Esophagus mucosa (tissue), 1 donor: ENCODE measurements around the gene MYLK. TPM values are rescaled to one million over a fixed set of nuclear protein-coding genes. Genes with fewer than 3 reads are reported as not detected.

Source experiments
- ATAC-seq: fragments of 200-7000 bp; cut with Tn5 transposase; one replicate; pipeline ENCODE4 v1.9.1; 2020
- total RNA-seq: library from RNA; stranded (reverse); gene quantifications from one replicate; pipeline ENCODE4 v1.2.4, GENCODE V29; 2023
- donor health status: DM: yes; HTN: yes; CAD: no.

The MYLK gene
- total RNA-seq, 1 donor from 2014 or later, result 16.6 TPM

GRCh38 chr3:123872621-123873020 lies 11.5 kb downstream of the MYLK start:
- no peak for ATAC-seq

GRCh38 chr3:123871946-123872345 lies 12.2 kb downstream of the MYLK start:
- peak; percentile 62 for ATAC-seq

DNA sequence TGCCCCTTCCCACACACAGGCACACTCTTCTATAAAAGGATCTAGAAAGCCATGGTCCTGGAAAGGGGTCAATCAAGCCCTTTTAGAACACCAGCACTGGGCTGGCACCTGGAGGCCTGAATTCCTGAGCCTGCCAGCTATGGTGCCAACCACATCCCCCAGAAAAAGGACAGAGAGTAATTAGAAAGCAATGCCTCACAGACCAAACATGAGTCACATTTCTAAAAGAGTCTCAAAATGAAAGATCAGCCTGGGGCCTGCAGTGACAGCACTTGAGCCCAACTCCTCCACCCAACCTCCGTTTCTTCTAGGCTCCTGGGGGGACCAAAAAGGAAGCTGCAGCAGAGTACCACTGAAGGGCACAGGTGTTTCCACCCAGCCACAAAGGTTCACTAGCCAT lies 14.1 kb downstream of the MYLK start:
- ATAC-seq, result no peak

GRCh38 chr3:123869165-123869564 lies 15.0 kb downstream of the MYLK start:
- no peak for ATAC-seq

- no peak for ATAC-seq
These were observed 19.4 kb downstream of the MYLK start for GRCh38 chr3:123864706-123865105.

- ATAC-seq, result no peak
These were observed 22.0 kb downstream of the MYLK start for GRCh38 chr3:123862152-123862551.

- no peak for ATAC-seq
These were observed 22.9 kb downstream of the MYLK start for GRCh38 chr3:123861081-123861836.

- ATAC-seq, result no peak
These were observed 25.0 kb downstream of the MYLK start for GRCh38 chr3:123859177-123859576.

GRCh38 chr3:123854905-123855304 lies 29.2 kb downstream of the MYLK start:
- no peak for ATAC-seq

DNA sequence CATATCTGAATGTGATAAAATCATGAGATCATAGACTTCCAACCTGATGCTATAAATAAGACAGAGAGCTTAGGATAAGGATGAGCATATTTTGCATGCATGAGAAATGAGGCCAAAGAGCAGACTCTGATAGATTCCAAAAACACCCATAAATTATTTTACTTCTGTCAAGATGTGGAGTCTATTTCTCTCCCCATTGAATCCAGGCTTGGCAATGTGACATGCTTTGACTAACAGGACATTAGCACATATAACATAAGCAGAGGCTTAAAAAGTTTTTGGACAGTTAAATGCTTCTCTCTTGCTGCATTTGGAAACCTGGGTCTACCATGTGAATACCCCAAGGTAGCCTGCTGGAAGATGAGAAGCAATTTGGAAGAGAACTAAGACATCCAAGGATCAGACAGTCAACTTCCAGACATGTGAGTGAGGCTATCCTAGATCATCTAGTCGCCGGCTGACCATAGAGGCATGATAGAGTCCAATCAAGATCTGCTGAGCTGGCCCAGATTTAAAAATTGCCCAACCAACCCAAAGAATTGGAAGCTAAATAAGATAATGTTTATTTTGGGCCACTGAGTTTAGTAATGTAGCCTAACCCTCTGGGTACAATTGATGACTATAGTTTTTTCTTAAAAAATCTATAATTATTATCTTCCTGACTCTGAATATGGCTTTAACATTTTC lies 30.3 kb downstream of the MYLK start:
- no peak for ATAC-seq

GRCh38 chr3:123847209-123847608 lies 36.9 kb downstream of the MYLK start:
- no peak for ATAC-seq

DNA sequence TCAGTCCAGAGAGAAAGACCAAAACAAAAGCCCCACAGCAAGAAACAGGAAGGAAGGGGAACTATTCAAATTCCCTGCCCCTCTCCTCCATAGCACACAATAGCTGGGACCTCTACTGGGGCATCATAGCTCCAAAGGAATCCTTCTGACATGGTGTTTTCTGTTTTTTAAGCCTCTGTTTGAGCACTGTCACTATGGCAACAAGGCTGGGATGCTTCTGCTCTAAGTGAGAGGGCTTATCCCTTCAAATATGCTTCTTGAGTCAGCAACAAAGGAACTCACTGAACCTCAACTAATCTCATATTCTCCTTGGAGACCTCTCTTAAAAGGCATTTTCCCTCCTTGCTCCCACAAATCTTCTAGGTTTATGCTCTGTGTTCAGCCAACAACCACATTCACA lies 40.5 kb downstream of the MYLK start:
- no peak for ATAC-seq

DNA sequence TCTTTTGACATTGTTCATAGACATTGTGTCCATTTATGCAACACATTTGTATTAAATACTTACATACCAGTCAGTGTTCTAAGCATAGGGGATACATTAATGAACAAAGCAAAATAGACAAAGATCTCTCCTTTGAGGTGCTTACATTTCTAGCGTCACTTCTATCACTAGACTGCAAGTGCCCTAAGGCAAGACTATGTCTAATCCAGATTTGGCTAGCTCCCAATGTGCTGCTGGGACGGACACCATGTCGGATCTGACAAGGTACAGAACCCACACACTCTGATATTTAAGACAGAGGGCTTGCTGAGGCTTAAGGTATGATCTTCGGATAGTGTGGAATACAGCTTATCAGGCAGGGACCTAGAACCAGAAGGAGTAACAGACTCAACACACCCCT lies 41.4 kb downstream of the MYLK start:
- ATAC-seq, result no peak

DNA sequence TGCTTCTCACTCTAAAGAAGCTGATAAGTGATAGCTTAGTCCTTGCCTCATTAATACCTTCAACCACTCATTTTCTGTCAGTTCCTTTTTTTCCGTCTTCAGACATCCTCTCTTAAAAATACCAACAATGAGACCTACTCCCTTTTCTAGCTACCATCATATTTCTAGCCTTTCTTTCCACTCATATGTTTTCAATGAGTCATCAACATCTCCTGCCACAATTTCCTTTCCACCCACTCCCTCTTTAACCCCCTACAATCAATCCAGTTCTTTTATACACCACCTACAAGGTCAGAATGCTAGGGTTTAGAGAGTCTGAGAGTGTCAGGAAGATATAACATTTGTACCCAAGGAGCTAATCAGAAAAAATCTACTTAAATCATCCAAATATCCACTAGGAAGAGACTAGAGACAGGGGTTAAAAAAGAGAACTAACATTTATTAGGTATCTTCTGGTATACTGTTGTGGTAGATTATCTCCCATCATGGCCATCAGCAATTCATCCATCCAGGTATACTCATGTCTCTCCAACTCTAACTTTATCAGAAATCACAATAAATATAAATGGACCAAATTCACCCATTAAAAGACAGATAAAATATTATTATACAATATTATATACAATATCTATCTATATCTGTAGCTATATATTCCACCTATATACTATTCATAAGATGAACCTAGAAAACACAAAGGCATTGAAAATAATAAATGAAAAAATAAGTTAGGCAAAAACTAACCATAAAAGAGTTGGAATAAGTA lies 42.5 kb downstream of the MYLK start:
- no peak for ATAC-seq

- no peak for ATAC-seq
These were observed 43.2 kb downstream of the MYLK start for GRCh38 chr3:123840961-123841360.

DNA sequence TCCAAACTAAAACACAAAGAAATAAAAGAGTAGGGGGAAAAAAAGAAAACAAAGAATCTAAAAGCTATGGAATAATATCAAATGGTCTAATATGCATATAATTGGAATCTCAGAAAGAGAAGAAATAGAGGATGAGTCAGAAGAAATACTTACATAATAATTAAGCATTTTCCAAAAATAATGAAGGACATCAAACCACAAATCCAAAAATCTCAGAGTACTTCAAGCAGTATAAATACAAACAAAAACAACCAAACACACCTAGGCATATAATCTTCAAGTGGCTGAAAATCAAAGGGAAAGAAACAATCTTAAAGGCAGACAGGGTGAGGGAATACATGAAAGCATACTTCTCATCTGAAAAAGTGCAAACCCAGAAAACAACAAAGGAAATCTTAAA lies 46.3 kb downstream of the MYLK start:
- ATAC-seq, result no peak

DNA sequence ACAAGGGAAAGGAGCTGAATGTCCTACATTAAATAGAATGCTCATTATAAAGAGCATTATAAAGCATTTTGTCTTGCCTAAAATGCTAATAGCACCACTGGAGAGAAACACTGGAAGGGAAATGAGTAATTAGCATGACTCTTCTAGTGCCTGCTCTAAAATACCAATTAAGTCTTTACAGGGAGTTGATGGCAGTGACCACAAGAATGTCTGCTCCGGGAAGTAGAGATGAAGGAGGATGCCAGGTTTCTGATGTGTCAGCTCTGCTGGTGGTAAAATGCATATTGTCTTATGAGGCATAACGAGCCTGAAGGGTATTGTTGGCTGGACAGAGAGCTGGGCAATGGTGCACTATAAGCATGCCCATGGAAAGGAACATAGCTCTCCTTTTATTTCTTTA lies 49.5 kb downstream of the MYLK start:
- ATAC-seq, result peak; percentile 56

DNA sequence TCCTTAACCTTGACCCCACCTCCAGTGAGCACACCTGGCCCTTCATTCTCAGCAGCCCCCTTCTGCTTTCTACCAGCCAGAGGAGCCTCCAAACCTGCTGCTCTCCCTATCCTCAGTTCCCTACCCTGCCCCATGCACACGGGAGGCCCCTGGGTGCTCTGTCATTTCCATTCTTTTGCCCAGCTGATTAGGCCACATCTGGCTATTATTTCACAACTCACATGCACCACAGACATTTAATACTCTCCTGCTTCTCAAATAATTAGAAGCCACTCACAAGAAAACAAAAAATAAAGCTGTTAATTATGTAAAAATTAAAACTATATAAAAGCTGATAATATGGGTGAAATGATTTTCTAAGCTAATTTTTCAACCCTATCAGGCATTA lies 50.7 kb downstream of the MYLK start:
- no peak for ATAC-seq

GRCh38 chr3:123832692-123833397 lies 51.3 kb downstream of the MYLK start:
- ATAC-seq, result no peak

DNA sequence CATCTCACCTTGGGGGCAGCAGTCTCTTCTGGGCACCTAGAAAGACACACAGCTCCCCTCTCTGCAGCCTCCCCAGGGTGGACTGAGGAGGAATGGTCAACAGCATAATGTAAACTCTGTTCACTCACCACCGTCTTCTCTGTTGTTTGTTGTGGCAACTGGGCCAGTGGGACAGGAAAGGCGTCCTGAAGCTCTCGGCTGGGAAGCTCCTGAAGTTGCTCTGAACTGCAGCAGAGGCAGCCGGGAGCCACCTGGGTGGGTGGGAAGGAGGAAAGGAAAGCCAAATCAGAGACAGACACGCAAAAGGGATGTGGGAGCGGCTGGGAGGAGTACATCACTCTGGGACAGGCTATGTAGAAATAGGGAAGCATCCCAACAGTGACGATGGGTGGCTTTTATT lies 52.7 kb downstream of the MYLK start:
- ATAC-seq, result no peak

- ATAC-seq, result no peak
These were observed 62.2 kb downstream of the MYLK start for GRCh38 chr3:123821920-123822319.

DNA sequence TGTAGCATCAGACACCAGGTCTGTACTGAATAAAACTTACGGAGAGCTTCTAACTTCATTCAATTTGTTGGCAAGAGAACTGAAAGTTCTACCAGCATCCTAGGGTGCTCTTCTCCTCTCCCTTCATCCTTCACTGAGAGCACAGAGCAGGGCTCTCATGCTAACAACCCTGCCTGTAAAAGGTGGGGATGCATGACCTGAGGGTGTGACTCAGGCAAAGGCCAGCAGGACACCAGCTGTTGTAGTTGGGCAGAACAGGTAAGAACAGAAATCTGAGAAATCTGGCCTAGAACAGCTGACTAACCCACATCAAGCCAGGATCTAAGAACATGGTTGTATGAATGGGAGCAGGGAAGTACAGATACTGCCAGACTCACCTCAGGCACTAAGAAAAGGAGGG lies 64.2 kb downstream of the MYLK start:
- ATAC-seq, result no peak

- peak; percentile 86 for ATAC-seq
These were observed 65.2 kb downstream of the MYLK start for GRCh38 chr3:123818921-123819429.
